Neural progenitor cell (in vitro differentiated cells): ENCODE measurements around the gene NALCN.

Source experiments
- CTCF ChIP-seq: fragments of 200-600 bp; sonication (generic); IDR thresholded peaks from 2 replicates; pipeline ENCODE4 v1.5.1; 2017; ENCODE audit warnings: antibody characterized with exemption, mild to moderate bottlenecking
- EZH2 ChIP-seq: fragments of 200-600 bp; sonication (generic); IDR thresholded peaks from 2 replicates; pipeline ENCODE4 v1.6.1; 2017; ENCODE audit warnings: antibody characterized with exemption, mild to moderate bottlenecking, moderate library complexity
- EZH2phosphoT487 ChIP-seq: fragments of 200-600 bp; sonication (generic); IDR thresholded peaks from 2 replicates; pipeline ENCODE4 v1.6.1; 2017; ENCODE audit warnings: antibody characterized with exemption

- no peak for TF ChIP-seq EZH2phosphoT487
- TF ChIP-seq EZH2 = no peak
- TF ChIP-seq CTCF = no peak
These were observed 107.2 kb downstream of the NALCN start for GRCh38 chr13:101309014-101309619.
